HepG2 (cell line): ENCODE results near the gene WBP1. TPM values are rescaled to one million over a fixed set of nuclear protein-coding genes. Genes with fewer than 3 reads are reported as not detected.
A peak's percentile ranks its signal among the peaks of the same experiment; 100 is the strongest.

Source experiments
- AHDC1 ChIP-seq: sonication (generic); formaldehyde crosslinking; IDR thresholded peaks from 2 replicates; pipeline ENCODE4 v1.5.1; 2020; ENCODE audit warnings: mild to moderate bottlenecking, missing genetic modification reagents, borderline replicate concordance
- AKAP8 ChIP-seq: sonication (generic); formaldehyde crosslinking; IDR thresholded peaks from 2 replicates; pipeline ENCODE4 v1.5.1; 2020; ENCODE audit warnings: mild to moderate bottlenecking, missing genetic modification reagents
- CCDC6 ChIP-seq: sonication (generic); formaldehyde crosslinking; IDR thresholded peaks from 2 replicates; pipeline ENCODE4 v1.8.1; 2022; ENCODE audit warnings: mild to moderate bottlenecking, missing genetic modification reagents, moderate library complexity
- ELF3 ChIP-seq: IDR thresholded peaks from 2 replicates; pipeline ENCODE4 v1.6.1; 2016; ENCODE audit warnings: missing genetic modification reagents, missing compliant biosample characterization
- ETV5 ChIP-seq: IDR thresholded peaks from 2 replicates; pipeline ENCODE4 v1.6.1; 2018; ENCODE audit warnings: missing biosample characterization, missing genetic modification reagents, inconsistent platforms, borderline replicate concordance
- ETV6 ChIP-seq: sonication (generic); formaldehyde crosslinking; conservative IDR thresholded peaks from 2 replicates; pipeline ENCODE4 v1.4.0; 2020; ENCODE audit warnings: missing genetic modification reagents
- MLXIP ChIP-seq: sonication (generic); formaldehyde crosslinking; IDR thresholded peaks from 2 replicates; pipeline ENCODE4 v1.9.0; 2021; ENCODE audit warnings: missing genetic modification reagents, borderline replicate concordance
- MYC ChIP-seq: sonication (generic); formaldehyde crosslinking; IDR thresholded peaks from 2 replicates; pipeline ENCODE4 v1.9.0; 2021; ENCODE audit warnings: missing genetic modification reagents, borderline replicate concordance
- NBN ChIP-seq: fragments of 450-650 bp; conservative IDR thresholded peaks from 2 replicates; pipeline ENCODE4 v1.6.1; 2017
- RFX3 ChIP-seq: IDR thresholded peaks from 2 replicates; pipeline ENCODE4 v1.6.1; 2016; ENCODE audit warnings: missing biosample characterization, missing genetic modification reagents
- SMAD1 ChIP-seq: sonication (generic); formaldehyde crosslinking; IDR thresholded peaks from 2 replicates; pipeline ENCODE4 v1.4.0; 2020; ENCODE audit warnings: missing genetic modification reagents, low read depth, mild to moderate bottlenecking, borderline replicate concordance
- SP5 ChIP-seq: IDR thresholded peaks from 2 replicates; pipeline ENCODE4 v1.6.1; 2016; ENCODE audit warnings: low read depth, borderline replicate concordance
- TFDP2 ChIP-seq: sonication (generic); formaldehyde crosslinking; IDR thresholded peaks from 2 replicates; pipeline ENCODE4 v1.4.0; 2020; ENCODE audit warnings: missing genetic modification reagents
- TRIM24 ChIP-seq: sonication (generic); formaldehyde crosslinking; IDR thresholded peaks from 2 replicates; pipeline ENCODE4 v1.8.0; 2022; ENCODE audit warnings: mild to moderate bottlenecking, missing genetic modification reagents
- U2AF2 ChIP-seq: fragments of 200-400 bp; formaldehyde crosslinking; IDR thresholded peaks from 2 replicates; pipeline ENCODE4 v1.6.1; 2017; ENCODE audit warnings: low read depth, mild to moderate bottlenecking, low read length
- YY1 ChIP-seq: IDR thresholded peaks from 2 replicates; pipeline ENCODE4 v1.6.1; 2011; ENCODE audit warnings: low read length, low read depth, moderate library complexity, mild to moderate bottlenecking; ENCODE audit not compliant: insufficient read depth, insufficient replicate concordance
- ZNF121 ChIP-seq: sonication (generic); formaldehyde crosslinking; IDR thresholded peaks from 2 replicates; pipeline ENCODE4 v1.5.0; 2020; ENCODE audit warnings: mild to moderate bottlenecking, missing genetic modification reagents
- ZNF367 ChIP-seq: sonication (generic); formaldehyde crosslinking; IDR thresholded peaks from 2 replicates; pipeline ENCODE4 v1.4.0; 2020; ENCODE audit warnings: missing genetic modification reagents, borderline replicate concordance
- ZNF563 ChIP-seq: sonication (generic); formaldehyde crosslinking; IDR thresholded peaks from 2 replicates; pipeline ENCODE4 v1.8.0; 2022; ENCODE audit warnings: mild to moderate bottlenecking, moderate library complexity, missing genetic modification reagents
- ZNF891 ChIP-seq: sonication (generic); formaldehyde crosslinking; IDR thresholded peaks from 2 replicates; pipeline ENCODE4 v1.5.0; 2020; ENCODE audit warnings: mild to moderate bottlenecking, missing genetic modification reagents
- polyA plus RNA-seq, 8 experiments: library from polyadenylated mRNA; depleted of rRNA in 3 of 8; stranded (reverse) in 7 of 8; unstranded in 1 of 8; fragments of >200 nt; fragmentation: Illumina TruSeq in 4 of 8; extraction: Trizol in 4 of 8; gene quantifications; 2 replicates each; pipeline versions ENCODE4 v1.2.1 to v1.2.3, GENCODE V29; 2011 to 2016; ENCODE audit warnings: low read depth in 4 of 8, missing spikeins in 1 of 8, mixed read lengths in 1 of 8; ENCODE audit not compliant: insufficient read depth in 1 of 8
- total RNA-seq, 5 experiments: library from RNA; depleted of rRNA; stranded (reverse); fragments of >200 nt; fragmentation: Illumina TruSeq; extraction: Trizol; gene quantifications; 2 replicates each; pipeline ENCODE4 v1.2.3, GENCODE V29; 2016; ENCODE audit warnings: low read depth in 1 of 5

The WBP1 gene
- total and polyA plus RNA-seq, 2 of the 13 experiments (the other 11 are each of a cell fraction or from before 2014, with no cell fraction given) = 38.8 to 85.7 TPM

- no peak; the same call in 1 of the 2 replicates for TF ChIP-seq AHDC1 (CRISPR knock-in tag)
- TF ChIP-seq YY1 = peak; percentile 100
- no peak for TF ChIP-seq ETV6 (CRISPR knock-in tag)
- no peak for TF ChIP-seq ZNF367 (CRISPR knock-in tag)
- peak; percentile 91 for TF ChIP-seq ZNF891 (CRISPR knock-in tag)
- peak; percentile 92; the same call in 1 of the 2 replicates for TF ChIP-seq SMAD1
- TF ChIP-seq SP5 = peak; percentile 83
- TF ChIP-seq NBN = no peak
- peak; percentile 88 for TF ChIP-seq TFDP2
- no peak for TF ChIP-seq ZNF121 (CRISPR knock-in tag)
- TF ChIP-seq ETV5 (CRISPR knock-in tag) = no peak
- peak; percentile 25; the same call in 1 of the 2 replicates for TF ChIP-seq TRIM24 (CRISPR knock-in tag)
- TF ChIP-seq RFX3 = no peak
- peak; percentile 82 for TF ChIP-seq CCDC6
- TF ChIP-seq ELF3 (CRISPR knock-in tag) = peak; percentile 80
- peak; percentile 82; the same call in 1 of the 2 replicates for TF ChIP-seq MYC (CRISPR knock-in tag)
- TF ChIP-seq AKAP8 (CRISPR knock-in tag) = peak; percentile 48; the same call in 1 of the 2 replicates
- no peak for TF ChIP-seq MLXIP (CRISPR knock-in tag)
- TF ChIP-seq ZNF563 (CRISPR knock-in tag) = peak; percentile 80
- TF ChIP-seq U2AF2 = no peak
Measured at GRCh38 chr2:74482801-74483674, 24.8 kb downstream of the WBP1 start, which contains the start of the genes CCDC142 and TTC31 (continued).
